GM21526 (cell line): ENCODE data around the gene CRB3.

ENCODE experiments used
- ATAC-seq: cut with Tn5 transposase; IDR thresholded peaks from one replicate; pipeline ENCODE4 v1.9.1; 2021; ENCODE audit warnings: moderate library complexity; ENCODE audit not compliant: unreplicated experiment, low FRiP score

The CRB3 gene

GRCh38 chr19:6516018-6516658 is 52.1 kb downstream of the CRB3 start:
- peak; percentile 11 for ATAC-seq
